ENCODE data around the gene SIX5. TPM values are rescaled to one million over a fixed set of nuclear protein-coding genes. Genes with fewer than 3 reads are reported as not detected.
"Not testable (repeated sequence)": the region's sequence is repeated elsewhere in the genome, so short reads cannot be mapped to it uniquely, and the experiment has no call there.

SIX5 gene
- total and polyA plus RNA-seq, 7 donors: 7.0 to 14.5 (median 9.2) TPM

DNA sequence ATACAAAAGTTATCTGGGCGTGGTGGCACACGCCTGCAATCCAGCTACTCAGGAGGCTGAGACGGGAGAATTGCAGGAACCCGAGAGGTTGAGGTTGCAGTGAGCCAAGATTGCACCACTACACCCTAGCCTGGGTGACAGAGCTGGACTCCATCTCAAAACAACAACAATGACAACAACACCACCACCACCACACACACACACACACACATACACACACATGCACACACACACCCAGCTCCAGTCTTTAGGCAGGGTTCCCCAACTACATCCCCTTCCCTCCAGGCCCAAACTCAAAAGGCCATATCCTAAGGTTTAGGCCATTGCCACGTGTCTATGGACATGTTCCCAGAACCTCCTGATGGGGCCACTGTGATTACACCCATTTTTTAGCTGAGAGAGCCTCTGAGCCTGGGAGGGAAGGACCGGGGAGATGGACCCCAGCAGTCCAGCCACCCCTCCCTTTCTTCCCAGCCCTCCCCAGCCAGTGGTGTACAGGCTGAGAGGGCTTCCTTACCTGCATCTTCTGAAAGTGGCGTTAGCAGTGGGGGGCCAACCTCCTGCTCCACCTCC is 32.6 kb upstream of the SIX5 start:
- Histone ChIP-seq H3K36me3 (ENCODE audit: insufficient read depth in 1 of 2, low read depth in 1 of 2) (no peaks in the 10 kb centered on the region), H3K27ac (no peak overlapping the region), H3K9me3 (no peaks in the 10 kb centered on the region), H3K27me3 (ENCODE audit: insufficient read depth in 3 of 3, low read length in 2 of 3) (no peaks in the 10 kb centered on the region), H3K4me1 (peaks cover 15% of the 10 kb centered on the region), H3K4me3 (no peak overlapping the region)
- 73 to 88% (median 78%) methylated on average over 7 of the region's 7 CpGs for WGBS, 3 donors
- ATAC-seq: no peak
- DNase-seq: no peak
- intact Hi-C loops (cut with DNase I): no loop called here
- TF ChIP-seq, protein P1, sequence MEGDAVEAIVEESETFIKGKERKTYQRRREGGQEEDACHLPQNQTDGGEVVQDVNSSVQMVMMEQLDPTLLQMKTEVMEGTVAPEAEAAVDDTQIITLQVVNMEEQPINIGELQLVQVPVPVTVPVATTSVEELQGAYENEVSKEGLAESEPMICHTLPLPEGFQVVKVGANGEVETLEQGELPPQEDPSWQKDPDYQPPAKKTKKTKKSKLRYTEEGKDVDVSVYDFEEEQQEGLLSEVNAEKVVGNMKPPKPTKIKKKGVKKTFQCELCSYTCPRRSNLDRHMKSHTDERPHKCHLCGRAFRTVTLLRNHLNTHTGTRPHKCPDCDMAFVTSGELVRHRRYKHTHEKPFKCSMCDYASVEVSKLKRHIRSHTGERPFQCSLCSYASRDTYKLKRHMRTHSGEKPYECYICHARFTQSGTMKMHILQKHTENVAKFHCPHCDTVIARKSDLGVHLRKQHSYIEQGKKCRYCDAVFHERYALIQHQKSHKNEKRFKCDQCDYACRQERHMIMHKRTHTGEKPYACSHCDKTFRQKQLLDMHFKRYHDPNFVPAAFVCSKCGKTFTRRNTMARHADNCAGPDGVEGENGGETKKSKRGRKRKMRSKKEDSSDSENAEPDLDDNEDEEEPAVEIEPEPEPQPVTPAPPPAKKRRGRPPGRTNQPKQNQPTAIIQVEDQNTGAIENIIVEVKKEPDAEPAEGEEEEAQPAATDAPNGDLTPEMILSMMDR (IDR thresholded peaks at IDR 0.05): no peak

DNA sequence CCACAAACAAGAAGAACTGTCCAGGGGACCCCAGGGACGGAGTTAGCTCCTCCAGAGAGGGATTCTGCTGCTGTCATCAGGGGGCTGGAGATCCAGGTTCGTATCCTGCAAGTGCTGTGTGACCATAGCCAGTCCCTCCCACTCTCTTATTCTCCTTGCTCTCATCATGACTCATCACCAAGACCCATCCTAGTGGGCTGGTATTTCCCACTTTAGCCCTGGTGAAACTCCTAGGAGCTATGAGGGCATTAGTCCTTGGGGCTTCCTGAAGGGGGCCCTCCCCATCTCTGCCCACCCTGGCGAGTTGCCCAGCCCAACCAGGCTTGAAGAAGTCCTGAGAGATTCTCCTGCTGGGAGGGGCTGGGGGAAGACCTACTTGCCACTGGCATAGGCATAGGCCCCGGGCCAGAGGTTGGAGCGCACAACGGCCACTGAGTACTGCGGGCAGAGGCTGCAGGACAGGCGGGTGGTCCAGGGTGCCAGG is 31.1 kb upstream of the SIX5 start:
- no peak for DNase-seq
- intact Hi-C loops (cut with DNase I): no loop called here
- no peaks in the 10 kb centered on the region for H3K27me3 ChIP-seq (ENCODE audit: insufficient read depth in 3 of 3, low read length in 2 of 3)
- ATAC-seq: peak; percentile 11 to 33 (median 24)
- H3K36me3 ChIP-seq (ENCODE audit: insufficient read depth in 1 of 2, low read depth in 1 of 2): no peaks in the 10 kb centered on the region
- TF ChIP-seq, protein P1 (IDR thresholded peaks at IDR 0.05): no peak
- WGBS, 3 donors: 67 to 81% (median 73%) methylated on average over 7 to 8 of the region's 8 CpGs
- no peak overlapping the region for H3K4me3 ChIP-seq
- H3K4me1 ChIP-seq: peaks cover 15% of the 10 kb centered on the region
- no peaks in the 10 kb centered on the region for H3K9me3 ChIP-seq
- peak overlapping the region; percentile 62 for H3K27ac ChIP-seq

DNA sequence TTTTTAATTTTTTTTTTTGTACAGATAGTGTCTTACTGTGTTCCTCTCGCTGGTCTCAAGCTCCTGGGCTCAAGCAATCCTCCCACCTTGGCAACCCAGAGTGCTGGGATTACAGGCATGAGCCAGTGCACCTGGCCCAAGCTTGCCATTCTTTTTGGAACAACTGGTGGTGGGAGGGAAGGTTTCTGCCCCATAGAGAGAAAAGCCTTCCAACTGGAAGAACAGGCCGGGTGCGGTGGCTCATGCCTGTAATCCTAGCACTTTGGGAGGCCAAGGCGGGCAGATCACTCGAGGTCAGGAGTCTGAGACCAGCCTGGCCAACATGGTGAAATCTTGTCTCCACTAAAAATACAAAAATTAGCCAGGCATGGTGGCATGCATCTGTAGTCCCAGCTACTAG is 30.5 kb upstream of the SIX5 start:
- ATAC-seq: peak; percentile 63 to 81 (median 73)
- H3K4me1 ChIP-seq: peaks cover 15% of the 10 kb centered on the region
- H3K9me3 ChIP-seq; H3K27me3 ChIP-seq (ENCODE audit: insufficient read depth in 3 of 3, low read length in 2 of 3); H3K36me3 ChIP-seq (ENCODE audit: insufficient read depth in 1 of 2, low read depth in 1 of 2); H3K4me3 ChIP-seq; DNase-seq: not testable (repeated sequence)
- H3K27ac ChIP-seq: peak overlapping the region; percentile 62
- 18 to 45% (median 24%) methylated on average over 5 of the region's 5 CpGs for WGBS, 3 donors
- intact Hi-C loops (cut with DNase I): loop anchor here (1.0 to 2.0 kb wide), 2 partner anchors 29 kb away; no protein-coding TSS in a partner anchor

DNA sequence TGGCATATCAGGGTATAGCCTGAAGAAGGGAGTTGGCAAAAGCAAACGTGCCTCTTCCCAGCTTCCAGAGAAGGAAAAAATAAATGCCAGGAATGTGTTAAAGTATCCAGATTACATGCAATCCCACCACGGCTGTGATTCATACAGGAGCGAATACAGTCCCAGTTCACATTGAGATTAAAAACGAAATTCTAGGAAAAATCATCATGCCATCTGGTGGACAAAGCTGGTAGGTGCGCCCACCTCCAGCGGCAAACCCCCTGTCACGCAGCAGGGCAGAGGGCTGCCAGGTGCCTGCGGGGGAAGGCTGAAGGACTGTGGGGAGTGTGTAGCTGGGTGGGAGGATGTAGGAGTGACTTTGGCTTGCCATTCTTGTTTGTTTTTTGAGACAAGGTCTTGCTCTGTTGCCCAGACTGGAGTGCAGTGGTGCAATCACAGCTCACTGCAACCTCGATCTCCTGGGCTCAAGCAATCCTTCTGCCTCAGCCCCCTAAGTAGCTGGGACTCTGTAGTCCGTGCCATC is 30.0 kb upstream of the SIX5 start:
- DNase-seq (peak; percentile 57 to 80), ATAC-seq (peak; percentile 70 to 87 (median 80))
- H3K27ac ChIP-seq: peak overlapping the region; percentile 62
- no peak overlapping the region for H3K4me3 ChIP-seq
- WGBS, 3 donors: 2 to 3% (median 2%) methylated on average over 10 of the region's 10 CpGs
- H3K4me1 ChIP-seq: peaks cover 15% of the 10 kb centered on the region
- H3K9me3 ChIP-seq: no peaks in the 10 kb centered on the region
- TF ChIP-seq, protein P1 (IDR thresholded peaks at IDR 0.05): peak; percentile 91
- H3K36me3 ChIP-seq (ENCODE audit: insufficient read depth in 1 of 2, low read depth in 1 of 2): no peaks in the 10 kb centered on the region
- intact Hi-C loops (cut with DNase I): loop anchor here (1.0 to 2.0 kb wide), 2 partner anchors 28 to 29 kb away; no protein-coding TSS in a partner anchor
- no peaks in the 10 kb centered on the region for H3K27me3 ChIP-seq (ENCODE audit: insufficient read depth in 3 of 3, low read length in 2 of 3)

DNA sequence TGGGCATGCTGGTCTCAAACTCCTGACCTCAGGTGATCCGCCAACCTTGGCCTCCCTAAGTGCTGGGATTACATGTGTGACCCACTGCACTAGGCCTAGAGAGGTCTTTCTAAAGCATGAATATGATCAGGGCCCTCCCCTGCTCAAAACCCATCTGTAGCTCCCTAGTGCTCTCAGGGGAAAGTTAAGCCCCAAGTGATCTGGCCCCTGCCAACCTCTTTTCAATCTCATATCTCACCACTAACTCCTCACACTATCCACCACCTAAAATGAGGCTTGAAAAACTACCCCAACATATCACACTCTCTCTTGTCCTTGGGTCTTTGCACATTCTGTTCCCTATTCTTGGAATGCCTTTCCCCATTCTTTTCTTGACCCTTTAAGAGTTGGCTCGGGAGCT is 25.6 kb upstream of the SIX5 start:
- TF ChIP-seq, protein P1 (IDR thresholded peaks at IDR 0.05): no peak
- no peaks in the 10 kb centered on the region for H3K27me3 ChIP-seq (ENCODE audit: insufficient read depth in 3 of 3, low read length in 2 of 3)
- 64 to 74% (median 64%) methylated on average over 2 of the region's 2 CpGs for WGBS, 3 donors
- H3K4me1 ChIP-seq: peaks cover 24% of the 10 kb centered on the region
- DNase-seq (no peak), ATAC-seq (no peak)
- no peak overlapping the region for H3K27ac ChIP-seq
- no peak overlapping the region for H3K4me3 ChIP-seq
- H3K9me3 ChIP-seq: no peaks in the 10 kb centered on the region
- intact Hi-C loops (cut with DNase I): no loop called here
- H3K36me3 ChIP-seq (ENCODE audit: insufficient read depth in 1 of 2, low read depth in 1 of 2): peaks cover 0 to 14% of the 10 kb centered on the region in 2 donors
